ENCODE results near the gene SPEF1.

DNA sequence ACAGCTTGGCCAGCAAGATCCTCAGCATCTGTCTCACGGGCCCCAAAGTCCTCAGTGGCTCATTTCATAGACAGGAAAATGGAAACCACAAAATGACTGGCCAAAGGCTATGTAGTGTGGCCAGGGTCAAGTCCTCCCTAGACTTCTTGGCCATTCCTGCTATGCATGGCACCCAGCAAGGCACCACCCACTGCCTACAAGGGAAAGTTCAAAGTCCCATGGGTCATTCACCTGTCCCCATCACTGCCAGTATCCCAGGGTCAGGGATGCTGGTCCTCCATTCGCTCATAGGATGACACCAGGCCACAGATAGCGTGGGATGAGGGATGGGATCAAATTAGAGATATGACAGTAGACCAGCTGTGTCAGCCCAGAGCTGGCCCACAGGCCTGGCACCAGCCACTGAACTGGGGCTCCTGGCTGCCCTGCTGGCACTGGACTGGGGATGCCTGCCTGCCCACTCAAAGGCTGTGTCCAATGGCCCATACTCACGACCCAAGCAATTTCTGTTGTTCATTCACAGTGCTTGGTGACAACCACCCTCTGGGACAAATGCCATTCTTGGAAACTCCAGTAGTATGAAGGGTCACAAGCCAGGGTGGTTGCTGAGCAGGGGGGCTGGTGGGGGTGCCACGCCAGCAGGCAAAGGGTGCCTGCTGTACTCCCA lies 25.3 kb downstream of the SPEF1 start:
- no peak for TF ChIP-seq POLR2A (IDR thresholded peaks at IDR 0.05; ENCODE audit: low read depth, low read length)
- TF ChIP-seq TAF1 (IDR thresholded peaks at IDR 0.05; ENCODE audit: low read depth, low read length) = no peak
